PC-3 (cell line): Measurements from ENCODE around the gene WDR41. TPM values are rescaled to one million over a fixed set of nuclear protein-coding genes. Genes with fewer than 3 reads are reported as not detected.
"Not testable (repeated sequence)": the region's sequence is repeated elsewhere in the genome, so short reads cannot be mapped to it uniquely, and the experiment has no call there.

ENCODE experiments used
- ATAC-seq: fragments of 200-7000 bp; cut with Tn5 transposase; 2 replicates; pipeline ENCODE4 v1.9.1; 2020; ENCODE audit warnings: mild to moderate bottlenecking, moderate library complexity
- BruUV-seq: library from RNA; stranded (reverse); fragments of 400-500 nt; replicated peaks from 2 replicates; lab custom pipeline; 2021; lab: Mats Ljungman, UMichigan
- CTCF ChIA-PET: fragments of 300-600 bp; sonication (Branson Sonifier 250); formaldehyde crosslinking; loops from one replicate; lab custom pipeline; 2022; ENCODE audit warnings: antibody characterized with exemption; lab: Charles Lee
- POLR2A ChIA-PET: fragments of 300-600 bp; sonication (Branson Sonifier 250); formaldehyde crosslinking; loops from one replicate; lab custom pipeline; 2022; ENCODE audit warnings: antibody characterized with exemption; ENCODE audit not compliant: unreplicated experiment; lab: Charles Lee
- DNase-seq: peaks from one replicate; pipeline ENCODE4 v3.0.0-alpha.2; 2015
- H2AFZ ChIP-seq: fragments of 300-600 bp; sonication (generic); 2 replicates; pipeline ENCODE4 v1.6.0; 2016; ENCODE audit warnings: antibody characterized with exemption, low read length
- H3F3A ChIP-seq: fragments of 300-600 bp; sonication (generic); one replicate; pipeline ENCODE4 v1.6.0; 2017; ENCODE audit warnings: antibody characterized with exemption, low read length, control low read depth, mild to moderate bottlenecking; ENCODE audit not compliant: unreplicated experiment
- H3K27ac ChIP-seq: fragments of 300-600 bp; sonication (generic); 2 replicates; pipeline ENCODE4 v1.5.1; 2016; ENCODE audit warnings: mild to moderate bottlenecking, low read length
- H3K27me3 ChIP-seq: fragments of 300-600 bp; sonication (generic); 2 replicates; pipeline ENCODE4 v1.6.1; 2016; ENCODE audit warnings: low read length, mixed read lengths
- H3K36me3 ChIP-seq: fragments of 300-600 bp; sonication (generic); 2 replicates; pipeline ENCODE4 v1.6.1; 2016; ENCODE audit warnings: low read depth, mixed run types, low read length, mixed read lengths
- H3K4me1 ChIP-seq: fragments of 300-600 bp; sonication (generic); 2 replicates; pipeline ENCODE4 v1.5.1; 2016; ENCODE audit warnings: low read length; ENCODE audit not compliant: insufficient read depth
- H3K4me2 ChIP-seq: fragments of 300-600 bp; sonication (generic); 2 replicates; pipeline ENCODE4 v1.6.0; 2016; ENCODE audit warnings: low read length
- H3K4me3 ChIP-seq: fragments of 300-600 bp; sonication (generic); 2 replicates; pipeline ENCODE4 v1.5.1; 2016; ENCODE audit warnings: mild to moderate bottlenecking, low read length, mixed read lengths
- H3K79me2 ChIP-seq: fragments of 300-600 bp; sonication (generic); 2 replicates; pipeline ENCODE4 v1.6.1; 2017; ENCODE audit warnings: low read length, mixed read lengths
- H3K9ac ChIP-seq: fragments of 300-600 bp; sonication (generic); 2 replicates; pipeline ENCODE4 v1.6.0; 2016; ENCODE audit warnings: mild to moderate bottlenecking, low read length
- H3K9me2 ChIP-seq: fragments of 300-600 bp; sonication (generic); replicated peaks from 2 replicates; pipeline ENCODE4 v1.6.1; 2016; ENCODE audit warnings: mixed run types, low read length, mixed read lengths
- H3K9me3 ChIP-seq: fragments of 300-600 bp; sonication (generic); 2 replicates; pipeline ENCODE4 v1.6.1; 2016; ENCODE audit warnings: low read length, mixed read lengths
- H4K20me1 ChIP-seq: fragments of 300-600 bp; sonication (generic); 2 replicates; pipeline ENCODE4 v1.6.1; 2016; ENCODE audit warnings: low read length, mixed read lengths
- CTCF ChIP-seq: fragments of 300-600 bp; sonication (generic); conservative IDR thresholded peaks from 2 replicates; pipeline ENCODE4 v1.5.1; 2017; ENCODE audit warnings: antibody characterized with exemption, low read depth, mild to moderate bottlenecking, low read length
- EZH2 ChIP-seq: fragments of 300-600 bp; sonication (generic); IDR thresholded peaks from one replicate; pipeline ENCODE4 v1.6.1; 2017; ENCODE audit warnings: antibody characterized with exemption, mild to moderate bottlenecking, low read length; ENCODE audit not compliant: unreplicated experiment
- EZH2phosphoT487 ChIP-seq: fragments of 300-600 bp; sonication (generic); IDR thresholded peaks from 2 replicates; pipeline ENCODE4 v1.6.1; 2018; ENCODE audit warnings: mild to moderate bottlenecking, antibody characterized with exemption, low read length, borderline replicate concordance
- intact Hi-C: fragments of 100-400 bp; cut with micrococcal nuclease; formaldehyde crosslinking; loops from 2 replicates; pipeline ENCODE4 v1.9.0; 2023
- total RNA-seq: library from RNA; depleted of rRNA; stranded (reverse); fragments of >200 nt; gene quantifications from 2 replicates; pipeline ENCODE4 v1.2.3, GENCODE V29; 2014

Gene WDR41
- total RNA-seq, 1 experiment from 2014 or later = 19.5 TPM

GRCh38 chr5:77486344-77486962 lies 5.7 kb downstream of the WDR41 start:
- TF ChIP-seq EZH2phosphoT487 (no peak), CTCF (no peak), EZH2 (no peak)
- Histone ChIP-seq H2AFZ (no peak overlapping the region), H3K9me2 (no peaks in the 10 kb centered on the region), H3K4me2 (no peak overlapping the region), H3K27ac (no peak overlapping the region), H3K36me3 (no peaks in the 10 kb centered on the region), H3K4me3 (no peak overlapping the region), H3K9ac (no peak overlapping the region), H4K20me1 (no peaks in the 10 kb centered on the region), H3K27me3 (no peaks in the 10 kb centered on the region), H3K9me3 (no peaks in the 10 kb centered on the region), H3K79me2 (peaks cover 19% of the 10 kb centered on the region), H3K4me1 (peaks cover 6% of the 10 kb centered on the region; the same call in 1 of the 2 replicates), H3F3A (no peaks in the 10 kb centered on the region)
- no peak for DNase-seq
- POLR2A ChIA-PET = no interaction called here
- CTCF ChIA-PET = no interaction called here
- ATAC-seq = no peak
- BruUV-seq = no TSS peak
- intact Hi-C loops = no loop called here

GRCh38 chr5:77483682-77484081 lies 8.4 kb downstream of the WDR41 start:
- H4K20me1 ChIP-seq = no peaks in the 10 kb centered on the region
- CTCF ChIA-PET = no interaction called here
- H3K4me2 ChIP-seq = no peak overlapping the region
- no peaks in the 10 kb centered on the region for H3K79me2 ChIP-seq
- no peak for TF ChIP-seq CTCF
- no peak overlapping the region for H3K4me3 ChIP-seq
- no peaks in the 10 kb centered on the region for H3K27me3 ChIP-seq
- no peak overlapping the region for H3K27ac ChIP-seq
- DNase-seq (no peak), ATAC-seq (no peak)
- no peaks in the 10 kb centered on the region for H3K9me2 ChIP-seq
- no peaks in the 10 kb centered on the region for H3K4me1 ChIP-seq
- H2AFZ ChIP-seq = no peak overlapping the region
- H3K36me3 ChIP-seq = no peaks in the 10 kb centered on the region
- no peak overlapping the region for H3K9ac ChIP-seq
- H3F3A ChIP-seq = no peaks in the 10 kb centered on the region
- POLR2A ChIA-PET = no interaction called here
- no TSS peak for BruUV-seq
- no peaks in the 10 kb centered on the region for H3K9me3 ChIP-seq
- intact Hi-C loops = no loop called here

GRCh38 chr5:77475041-77475440 lies 17.1 kb downstream of the WDR41 start:
- H3K27ac ChIP-seq, H2AFZ ChIP-seq, intact Hi-C loops, POLR2A ChIA-PET, H3K9me3 ChIP-seq, H3K4me3 ChIP-seq, BruUV-seq, ATAC-seq, H3K9me2 ChIP-seq, H4K20me1 ChIP-seq, CTCF ChIA-PET, H3K4me1 ChIP-seq, H3F3A ChIP-seq, H3K36me3 ChIP-seq, H3K27me3 ChIP-seq, H3K4me2 ChIP-seq, DNase-seq, H3K79me2 ChIP-seq, H3K9ac ChIP-seq: not testable (repeated sequence)

- H3K4me3 ChIP-seq, BruUV-seq, H3K4me2 ChIP-seq, DNase-seq, H3K4me1 ChIP-seq, H3K27ac ChIP-seq, H3K9ac ChIP-seq, H2AFZ ChIP-seq, H3K9me3 ChIP-seq, H3K27me3 ChIP-seq, intact Hi-C loops, H3F3A ChIP-seq, H3K36me3 ChIP-seq, H4K20me1 ChIP-seq, H3K79me2 ChIP-seq, H3K9me2 ChIP-seq, POLR2A ChIA-PET, ATAC-seq, CTCF ChIA-PET: not testable (repeated sequence)
These were observed 23.2 kb downstream of the WDR41 start for GRCh38 chr5:77468875-77469274.
